ENCODE measurements around the gene IRF5.
"Not testable (repeated sequence)": the region's sequence is repeated elsewhere in the genome, so short reads cannot be mapped to it uniquely, and the experiment has no call there.

Gene IRF5

DNA sequence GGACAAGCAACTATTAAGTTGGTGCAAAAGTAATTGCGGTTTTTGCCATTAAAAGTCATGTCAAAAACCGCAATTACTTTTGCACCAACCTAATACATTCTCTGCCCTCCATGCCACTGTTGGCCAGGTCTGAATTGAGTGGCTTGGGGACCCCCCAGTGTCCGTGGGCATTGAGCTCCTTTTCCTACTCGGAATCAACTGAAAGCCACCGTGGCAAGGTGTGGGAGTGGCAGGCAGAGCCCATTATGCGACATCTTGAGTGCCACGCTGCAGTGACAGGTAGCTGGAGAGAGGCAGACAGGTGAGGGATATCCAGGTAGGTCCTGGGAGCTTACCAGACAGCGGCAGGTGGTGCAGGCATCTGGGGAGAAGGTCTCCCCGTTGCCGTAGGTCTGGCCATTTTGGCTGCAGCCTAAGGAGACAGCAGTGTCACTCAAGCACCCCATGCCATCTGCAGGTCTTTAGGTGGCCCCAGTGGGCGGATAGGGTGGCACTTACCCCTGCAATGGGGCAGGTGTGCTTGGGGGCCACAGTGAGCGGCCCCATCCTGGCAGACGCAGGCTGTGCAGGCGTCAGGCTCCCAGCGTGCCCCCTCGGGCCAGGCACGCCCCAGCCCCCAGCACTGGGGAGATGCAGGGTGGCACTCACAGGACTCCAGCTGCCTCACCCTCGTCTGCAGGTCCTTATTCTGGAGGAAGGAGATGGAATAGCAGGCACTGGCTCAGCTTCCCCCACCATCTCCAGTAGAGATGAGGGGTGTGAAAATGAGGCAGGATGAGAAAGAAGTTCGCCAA lies 30.8 kb upstream of the IRF5 start:
- DNase-seq (ENCODE audit: low spot score) = no peak

- DNase-seq (ENCODE audit: low spot score) = no peak
Measured at GRCh38 chr7:128908750-128909624, 28.7 kb upstream of the IRF5 start.

DNA sequence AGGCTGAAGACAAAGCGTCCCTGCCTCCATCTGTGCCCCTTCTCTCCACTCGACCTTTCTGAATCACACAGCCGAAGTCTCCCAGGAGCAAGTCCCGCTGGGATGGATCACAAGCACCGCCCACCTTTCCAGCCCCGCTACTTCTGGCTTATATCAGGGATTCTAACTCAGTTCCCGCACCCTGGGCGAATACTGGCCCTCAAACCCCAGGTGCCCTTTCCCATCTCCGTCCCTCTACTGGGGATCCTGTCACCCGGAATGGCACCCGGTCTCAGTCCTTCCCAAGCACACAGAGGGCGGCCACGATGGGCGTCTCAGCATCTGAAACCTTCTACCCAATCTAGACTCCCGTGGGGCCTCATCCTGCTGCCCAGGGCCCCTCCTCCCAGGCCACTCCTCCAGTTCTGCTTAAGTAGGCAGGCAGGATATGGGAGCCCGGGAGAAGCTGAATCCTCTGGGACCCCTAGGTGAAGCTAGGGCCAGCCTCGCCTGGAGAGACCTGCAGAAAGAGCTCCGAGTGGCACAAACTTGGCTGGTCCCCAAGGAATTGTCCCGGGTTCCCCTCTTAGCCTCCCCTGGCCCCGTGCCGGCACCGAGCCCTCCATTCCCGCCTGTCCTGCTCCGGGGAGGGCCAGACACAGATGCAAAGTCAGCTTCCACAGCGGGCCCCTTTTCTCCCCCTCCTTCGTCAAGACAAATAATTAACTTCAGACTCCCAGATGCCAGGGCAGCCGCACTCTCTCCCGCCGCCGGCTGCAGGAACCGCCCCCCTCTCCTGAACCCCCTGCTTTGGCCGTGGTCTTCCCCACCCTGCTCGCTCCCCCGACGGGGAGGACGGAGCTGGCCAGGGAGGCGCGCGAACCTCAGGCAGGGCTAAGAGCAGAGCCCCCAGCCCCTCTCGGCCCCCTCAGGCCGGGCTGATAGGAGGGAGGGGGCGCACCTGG lies 27.8 kb upstream of the IRF5 start:
- DNase-seq (ENCODE audit: low spot score) = no peak

- no peak for DNase-seq (ENCODE audit: low spot score)
Measured at GRCh38 chr7:128910569-128910945, 27.2 kb upstream of the IRF5 start, which contains the start of gene KCP. TSS of gene KCP (minus strand) at chr7:128910709. CDS start at chr7:128910676, 33 bp downstream.

DNA sequence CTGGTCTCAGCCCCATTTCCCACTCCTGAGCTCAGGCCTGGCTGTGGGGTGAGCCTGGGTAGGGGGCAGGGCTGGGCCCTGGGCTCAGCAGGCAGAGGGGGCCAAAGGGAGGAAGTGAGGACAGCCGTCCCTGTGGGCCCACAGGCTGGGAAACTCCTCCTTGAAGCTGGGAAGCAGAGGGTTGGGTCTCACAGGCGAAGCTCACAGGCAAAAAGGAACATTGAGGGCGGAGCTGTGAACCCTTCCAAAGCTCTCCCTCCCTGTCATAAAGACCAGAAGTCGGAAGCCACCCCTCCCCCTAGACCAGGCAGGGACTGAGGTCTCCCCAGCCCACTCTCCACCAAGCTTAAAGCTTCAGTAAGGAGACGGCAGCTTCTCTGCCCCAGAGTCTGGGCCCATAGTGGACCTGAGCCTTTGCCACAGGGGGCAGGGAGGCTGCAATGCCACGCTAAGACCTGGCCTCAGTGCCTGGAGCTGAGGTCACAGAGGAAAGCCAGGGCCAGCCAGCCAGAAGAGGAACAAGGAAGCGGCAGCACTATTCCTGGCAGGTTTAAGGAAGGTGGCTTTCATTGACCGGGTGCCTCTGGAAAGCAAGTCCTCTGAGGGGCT lies 26.2 kb upstream of the IRF5 start:
- no peak for DNase-seq (ENCODE audit: low spot score)

DNA sequence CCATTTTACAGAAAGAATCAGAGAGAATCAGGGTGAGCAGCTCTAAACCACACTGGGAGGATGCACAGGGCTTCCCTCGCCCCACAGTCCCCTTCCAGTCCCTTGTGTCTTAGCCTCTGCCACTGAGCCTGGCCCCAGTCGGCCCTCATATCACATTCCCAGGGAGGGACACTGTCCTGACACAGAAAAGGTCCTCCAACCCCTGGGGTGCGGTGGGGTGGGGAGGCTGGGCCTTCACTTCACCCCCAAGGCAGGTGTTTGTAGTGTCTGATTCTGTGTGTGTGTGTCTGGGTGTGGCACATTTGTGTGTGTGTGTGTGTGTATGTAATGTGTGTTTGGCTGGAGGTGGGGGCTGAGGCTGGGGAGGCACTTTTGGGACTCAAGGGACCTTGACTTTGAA lies 25.4 kb upstream of the IRF5 start:
- no peak for DNase-seq (ENCODE audit: low spot score)

- DNase-seq (ENCODE audit: low spot score) = not testable (repeated sequence)
Measured at GRCh38 chr7:128912709-128913495, 24.8 kb upstream of the IRF5 start.

GRCh38 chr7:128913870-128914565 lies 23.7 kb upstream of the IRF5 start:
- DNase-seq (ENCODE audit: low spot score) = no peak

GRCh38 chr7:128914566-128915151 lies 23.1 kb upstream of the IRF5 start:
- no peak for DNase-seq (ENCODE audit: low spot score)

DNA sequence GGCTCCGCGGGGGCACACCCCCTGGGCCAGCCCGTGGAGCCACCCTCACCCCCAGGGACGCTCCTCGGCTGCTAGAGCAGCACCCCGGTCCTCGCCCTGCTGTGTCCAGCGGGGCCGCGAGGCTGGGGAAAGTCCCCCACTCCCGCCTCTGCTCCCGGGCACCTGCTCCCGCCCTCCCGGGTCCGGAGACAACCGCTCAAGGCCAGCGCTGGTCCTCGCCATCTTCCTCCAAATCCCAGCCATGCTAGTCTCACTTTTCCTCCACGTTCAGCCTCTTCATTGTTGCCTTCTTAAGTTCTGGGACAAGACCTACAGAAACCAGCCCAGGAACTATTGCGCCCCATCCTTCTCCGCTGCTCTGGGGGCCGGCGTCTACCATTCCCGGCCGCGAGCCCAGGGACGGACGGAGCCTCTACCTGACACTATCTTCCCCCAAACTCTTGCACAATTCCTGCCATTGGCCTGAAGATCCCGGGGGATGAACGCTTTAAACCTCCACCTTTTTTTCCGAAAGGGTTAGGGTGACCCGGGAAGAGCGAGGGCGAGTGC lies 22.4 kb upstream of the IRF5 start:
- DNase-seq (ENCODE audit: low spot score) = no peak

DNA sequence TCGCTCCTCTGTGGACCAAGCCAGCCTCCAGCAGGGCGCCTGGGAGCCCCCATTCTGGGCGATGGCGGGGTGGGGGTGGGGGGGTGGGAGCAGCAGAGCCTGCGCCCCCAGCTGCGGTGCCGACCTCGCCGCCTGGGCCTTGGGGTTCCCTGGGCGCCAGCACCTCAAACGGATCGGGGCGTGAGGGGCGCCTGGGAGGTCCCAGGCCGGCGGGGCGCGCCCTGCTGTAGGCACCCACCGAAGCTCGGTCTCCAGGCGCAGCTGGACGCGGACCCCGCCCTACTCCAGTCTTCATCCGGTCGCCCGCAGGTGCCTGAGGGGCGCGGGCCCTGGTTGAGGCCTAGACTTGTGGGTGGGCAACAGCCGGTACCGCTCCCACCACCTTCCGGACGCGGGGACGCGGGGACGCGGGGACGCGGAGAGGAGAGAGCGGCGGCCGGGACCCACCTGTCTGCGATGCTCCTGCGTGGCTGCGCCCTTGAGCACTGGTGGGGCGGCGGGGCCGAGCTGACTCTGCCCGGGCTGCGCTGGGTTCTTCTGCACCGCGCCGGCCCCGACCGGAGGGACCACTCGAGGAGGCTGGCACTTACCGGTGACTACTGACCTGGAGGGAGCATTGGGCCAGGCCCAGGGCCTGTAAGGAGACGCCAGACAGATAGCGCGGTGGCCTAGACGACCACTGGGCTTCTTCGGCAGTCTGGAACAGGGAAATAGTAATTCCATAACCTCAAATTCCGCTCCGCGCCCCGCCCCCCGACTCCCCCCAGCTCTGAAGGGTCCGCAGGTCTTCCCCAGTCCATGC lies 21.7 kb upstream of the IRF5 start:
- DNase-seq (ENCODE audit: low spot score) = no peak

- no peak for DNase-seq (ENCODE audit: low spot score)
Measured at GRCh38 chr7:128916643-128916915, 21.1 kb upstream of the IRF5 start.

DNA sequence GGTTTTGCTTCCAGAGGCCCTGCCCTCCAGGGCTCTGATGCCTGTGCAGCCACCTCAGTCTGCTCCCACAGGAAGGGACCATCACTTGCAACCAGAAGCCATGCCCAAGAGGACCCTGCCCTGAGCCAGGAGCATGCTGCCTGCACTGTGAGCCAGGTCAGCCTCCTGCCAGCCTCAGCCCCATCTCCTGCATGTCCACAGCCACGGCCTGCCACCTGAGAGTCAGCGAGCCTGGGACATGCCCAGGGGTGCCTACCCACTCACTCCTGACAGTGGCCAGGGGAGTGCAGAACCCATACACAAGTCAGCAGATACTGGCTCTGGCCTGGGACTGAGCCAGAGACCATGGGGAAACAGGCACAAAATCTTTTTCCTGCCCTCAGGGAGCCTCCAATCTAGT lies 20.6 kb upstream of the IRF5 start:
- no peak for DNase-seq (ENCODE audit: low spot score)

DNA sequence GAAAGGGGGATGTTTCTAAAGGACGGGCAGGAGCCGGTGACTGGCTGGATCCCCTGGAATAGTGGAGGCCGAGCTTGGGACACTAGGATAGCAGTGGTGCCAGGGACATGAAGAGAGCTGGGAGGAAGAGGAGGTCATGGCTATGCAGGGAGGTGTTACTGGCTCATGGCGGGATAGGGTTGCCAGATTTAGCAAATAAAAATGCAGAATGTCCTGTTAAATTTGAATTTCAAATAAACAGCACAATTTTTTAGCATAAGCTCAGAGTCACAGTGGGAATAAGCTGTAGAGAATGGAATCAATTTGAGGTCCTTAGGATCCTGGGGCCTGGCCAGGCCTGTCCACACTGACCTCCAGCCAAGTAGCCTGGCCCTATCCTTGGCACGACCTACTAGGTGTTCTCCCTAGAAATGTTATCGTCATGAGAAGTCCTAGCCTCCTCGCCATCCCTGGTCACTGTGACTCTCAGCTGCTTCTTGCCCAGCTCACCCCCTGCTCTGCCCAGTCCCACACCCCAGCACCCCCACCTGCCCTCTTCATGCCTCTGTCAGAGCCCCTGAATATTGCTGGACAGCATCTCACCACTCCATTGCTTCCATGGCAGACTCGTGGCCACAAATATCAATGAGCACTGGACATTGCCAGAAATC lies 19.6 kb upstream of the IRF5 start:
- no peak for DNase-seq (ENCODE audit: low spot score)

GRCh38 chr7:128919241-128919640 lies 18.5 kb upstream of the IRF5 start:
- DNase-seq (ENCODE audit: low spot score) = no peak

DNA sequence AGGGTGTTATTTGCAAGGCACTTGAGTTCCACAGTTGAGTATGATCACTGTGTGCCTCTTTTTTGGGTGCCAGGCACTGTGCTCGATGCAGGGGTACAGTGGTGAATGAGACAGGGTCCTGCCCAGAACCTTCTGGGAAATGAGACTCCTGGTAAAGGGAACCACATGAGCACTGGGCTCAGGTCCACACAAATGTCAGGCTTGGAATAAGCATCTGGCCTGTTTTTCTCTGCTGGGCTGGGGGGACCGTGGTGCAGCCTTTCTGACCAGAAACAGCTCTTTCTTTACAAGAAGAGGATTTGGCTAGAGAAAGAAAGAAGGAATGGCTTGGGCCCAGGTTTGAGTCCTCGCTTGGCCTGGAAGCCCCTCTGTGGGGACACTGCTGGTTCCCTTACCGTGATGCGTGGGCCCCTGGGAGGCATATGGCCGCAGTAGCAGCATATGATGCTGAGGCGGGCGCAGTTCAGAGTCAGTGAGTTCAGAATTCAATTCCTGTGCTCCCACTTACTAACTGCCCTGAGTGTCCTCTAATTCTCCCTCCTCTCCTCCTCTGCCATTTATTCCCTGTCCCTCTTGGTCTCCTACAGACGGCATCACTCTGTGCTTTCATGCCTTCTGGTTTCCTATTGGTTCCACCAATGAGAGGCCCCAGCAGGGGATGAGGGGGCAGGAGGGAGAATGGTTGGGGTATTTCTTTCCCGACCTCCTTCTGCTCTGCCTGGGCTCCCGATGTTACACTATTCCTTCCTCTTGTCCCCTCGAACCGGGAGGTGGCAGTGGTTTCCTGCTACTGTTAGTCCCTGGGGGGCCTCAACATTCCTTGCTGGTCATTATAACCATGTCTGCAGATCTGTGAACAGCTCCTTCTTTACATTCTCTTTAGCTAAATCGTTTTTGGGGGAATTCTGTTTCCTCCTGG lies 17.6 kb upstream of the IRF5 start:
- DNase-seq (ENCODE audit: low spot score) = no peak

DNA sequence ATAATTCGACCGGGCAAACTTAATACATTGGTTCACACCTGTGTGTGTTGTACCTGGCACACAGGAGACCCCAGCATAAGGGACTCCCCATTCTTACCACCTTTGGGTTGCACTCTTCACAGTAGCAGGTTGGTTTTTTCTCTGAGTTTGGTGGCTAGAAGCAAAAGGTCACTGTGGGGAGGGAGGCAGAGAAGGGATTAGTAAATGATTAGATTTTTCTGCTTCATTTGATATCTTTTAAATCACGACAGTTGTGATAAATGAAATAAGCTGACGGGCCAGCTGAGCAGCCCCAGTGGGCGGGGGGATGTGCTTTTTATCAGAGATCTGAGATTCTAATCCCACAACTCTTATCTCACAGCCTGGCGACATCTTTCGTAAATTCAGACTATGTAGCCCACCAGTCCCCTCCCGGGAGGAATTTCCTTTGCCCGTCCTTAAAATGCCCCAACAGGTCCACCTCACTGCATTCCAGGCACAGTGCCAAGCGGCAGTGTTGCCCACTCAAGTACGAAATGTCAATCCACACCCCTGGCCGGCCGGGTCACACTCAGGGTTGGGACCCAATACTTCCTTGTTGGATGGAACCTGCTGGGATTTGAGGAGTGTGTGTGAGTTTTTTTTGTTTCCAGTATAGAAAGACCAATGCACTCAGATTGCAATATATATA lies 16.7 kb upstream of the IRF5 start:
- no peak for DNase-seq (ENCODE audit: low spot score)
